GM23338 (cell line): ENCODE measurements around the gene HLCS. TPM values are rescaled to one million over a fixed set of nuclear protein-coding genes. Genes with fewer than 3 reads are reported as not detected.
"Not testable (repeated sequence)": the region's sequence is repeated elsewhere in the genome, so short reads cannot be mapped to it uniquely, and the experiment has no call there.

Experiments
- ATAC-seq: fragments of 200-7000 bp; cut with Tn5 transposase; 3 replicates; pipeline ENCODE4 v1.9.1; 2020
- DNase-seq: peaks from one replicate; pipeline ENCODE4 v3.0.0-alpha.2; 2015; ENCODE audit warnings: low spot score
- H2AFZ ChIP-seq: fragments of 200-600 bp; sonication (generic); 2 replicates; pipeline ENCODE4 v1.8.0; 2016; ENCODE audit warnings: antibody characterized with exemption, mild to moderate bottlenecking, moderate library complexity
- H3F3A ChIP-seq: fragments of 200-600 bp; sonication (generic); replicated peaks from 2 replicates; pipeline ENCODE4 v1.8.0; 2017; ENCODE audit warnings: antibody characterized with exemption, mixed run types, low read depth
- H3K27ac ChIP-seq: fragments of 200-600 bp; sonication (generic); 2 replicates; pipeline ENCODE4 v1.6.1; 2016; ENCODE audit warnings: low read depth
- H3K27me3 ChIP-seq: fragments of 200-600 bp; sonication (generic); 2 replicates; pipeline ENCODE4 v1.8.0; 2016; ENCODE audit warnings: mild to moderate bottlenecking, mixed run types, moderate library complexity; ENCODE audit not compliant: insufficient read depth
- H3K36me3 ChIP-seq: fragments of 200-600 bp; sonication (generic); 2 replicates; pipeline ENCODE4 v1.8.0; 2016; ENCODE audit warnings: mild to moderate bottlenecking; ENCODE audit not compliant: insufficient read depth
- H3K4me1 ChIP-seq: fragments of 200-600 bp; sonication (generic); 2 replicates; pipeline ENCODE4 v1.8.0; 2016; ENCODE audit warnings: mild to moderate bottlenecking, moderate library complexity; ENCODE audit not compliant: insufficient read depth
- H3K4me2 ChIP-seq: fragments of 200-600 bp; sonication (generic); 2 replicates; pipeline ENCODE4 v1.7.1; 2017; ENCODE audit warnings: mixed run types
- H3K4me3 ChIP-seq: fragments of 200-600 bp; sonication (generic); 2 replicates; pipeline ENCODE4 v1.6.1; 2016; ENCODE audit warnings: mixed run types
- H3K79me2 ChIP-seq: fragments of 200-600 bp; sonication (generic); replicated peaks from 2 replicates; pipeline ENCODE4 v1.8.0; 2017; ENCODE audit warnings: mild to moderate bottlenecking; ENCODE audit not compliant: insufficient read depth
- H3K9me2 ChIP-seq: fragments of 200-600 bp; sonication (generic); 2 replicates; pipeline ENCODE4 v1.8.0; 2017; ENCODE audit not compliant: insufficient read depth
- H4K20me1 ChIP-seq: fragments of 200-600 bp; sonication (generic); replicated peaks from 2 replicates; pipeline ENCODE4 v1.8.0; 2017; ENCODE audit warnings: mild to moderate bottlenecking; ENCODE audit not compliant: insufficient read depth
- H3K27ac Mint-ChIP-seq: 2 replicates; pipeline ENCODE4 v1.8.0; 2020; ENCODE audit warnings: inconsistent platforms, mild to moderate bottlenecking, moderate library complexity, mixed read lengths
- H3K27me3 Mint-ChIP-seq: 3 replicates; pipeline ENCODE4 v1.8.0; 2022; ENCODE audit warnings: low read depth, mild to moderate bottlenecking, moderate library complexity, mixed read lengths, inconsistent platforms; ENCODE audit not compliant: insufficient read depth, poor library complexity
- H3K36me3 Mint-ChIP-seq: 3 replicates; pipeline ENCODE4 v1.8.0; 2021; ENCODE audit warnings: low read depth, mild to moderate bottlenecking, inconsistent platforms, moderate library complexity, mixed read lengths
- H3K4me1 Mint-ChIP-seq: 3 replicates; pipeline ENCODE4 v1.8.0; 2020; ENCODE audit warnings: mild to moderate bottlenecking, inconsistent platforms, mixed read lengths
- H3K4me3 Mint-ChIP-seq: 3 replicates; pipeline ENCODE4 v1.8.0; 2021; ENCODE audit warnings: moderate library complexity, mild to moderate bottlenecking, inconsistent platforms, mixed read lengths
- H3K9me3 Mint-ChIP-seq: 3 replicates; pipeline ENCODE4 v1.8.0; 2020; ENCODE audit warnings: moderate library complexity, mild to moderate bottlenecking, inconsistent platforms, mixed read lengths
- CREB1 ChIP-seq: fragments of 250-450 bp; sonication (Bioruptor Pico); IDR thresholded peaks from 2 replicates; pipeline ENCODE4 v1.5.0; 2020; ENCODE audit warnings: low read depth, mild to moderate bottlenecking, moderate library complexity
- CTCF ChIP-seq, 2 experiments: fragments of 200-600 bp in 1 of 2; sonication (generic) in 1 of 2; conservative IDR thresholded peaks; 2 replicates each; pipeline versions ENCODE4 v1.5.1 to v1.6.1; 2016 to 2017; ENCODE audit warnings: antibody characterized with exemption in 2 of 2, low read depth in 2 of 2, mild to moderate bottlenecking in 2 of 2, moderate library complexity in 1 of 2
- ETS1 ChIP-seq: IDR thresholded peaks from 2 replicates; pipeline ENCODE4 v1.6.1; 2016; ENCODE audit warnings: antibody characterized with exemption
- EZH2phosphoT487 ChIP-seq: fragments of 200-600 bp; sonication (generic); IDR thresholded peaks from one replicate; pipeline ENCODE4 v1.8.1; 2018; ENCODE audit warnings: antibody characterized with exemption; ENCODE audit not compliant: unreplicated experiment
- JUNB ChIP-seq: IDR thresholded peaks from one replicate; pipeline ENCODE4 v1.6.1; 2016; ENCODE audit warnings: antibody characterized with exemption; ENCODE audit not compliant: unreplicated experiment
- NANOG ChIP-seq: IDR thresholded peaks from 2 replicates; pipeline ENCODE4 v1.6.1; 2016; ENCODE audit warnings: antibody characterized with exemption, borderline replicate concordance
- POLR2AphosphoS5 ChIP-seq: IDR thresholded peaks from 2 replicates; pipeline ENCODE4 v1.6.1; 2016; ENCODE audit warnings: antibody characterized with exemption, low read depth
- REST ChIP-seq: IDR thresholded peaks from one replicate; pipeline ENCODE4 v1.6.1; 2018; ENCODE audit warnings: antibody characterized with exemption; ENCODE audit not compliant: unreplicated experiment
- STAT1 ChIP-seq: IDR thresholded peaks from one replicate; pipeline ENCODE4 v1.6.1; 2016; ENCODE audit warnings: antibody characterized with exemption; ENCODE audit not compliant: unreplicated experiment
- ZNF114 ChIP-seq: fragments of 250-450 bp; sonication (Bioruptor Pico); IDR thresholded peaks from 2 replicates; pipeline ENCODE4 v1.5.0; 2020; ENCODE audit warnings: mild to moderate bottlenecking, moderate library complexity
- ZNF331 ChIP-seq: fragments of 250-450 bp; sonication (Bioruptor Pico); IDR thresholded peaks from 2 replicates; pipeline ENCODE4 v1.5.0; 2020; ENCODE audit warnings: low read depth, mild to moderate bottlenecking, moderate library complexity
- ZNF462 ChIP-seq: fragments of 250-450 bp; sonication (Bioruptor Pico); IDR thresholded peaks from 2 replicates; pipeline ENCODE4 v1.5.0; 2020; ENCODE audit warnings: mild to moderate bottlenecking, moderate library complexity
- polyA plus RNA-seq: library from polyadenylated mRNA; unstranded; fragments of >200 nt; fragmentation: Nextera tagmentation; extraction: Ambion mirVana; gene quantifications from 2 replicates; pipeline ENCODE4 v1.2.1, GENCODE V29; 2016
- total RNA-seq: library from RNA; depleted of rRNA; stranded (reverse); fragments of >200 nt; shearing (Covaris generic); gene quantifications from 2 replicates; pipeline ENCODE4 v1.2.3, GENCODE V29; 2014

HLCS gene
- total and polyA plus RNA-seq, 2 experiments from 2014 or later, result 6.1 to 14.7 TPM

- peaks cover 7% of the 10 kb centered on the region for H3K27me3 Mint-ChIP-seq
- Histone ChIP-seq H3K4me3 (no peak overlapping the region), H4K20me1 (no peaks in the 10 kb centered on the region), H3K9me2 (no peaks in the 10 kb centered on the region), H3K4me1 (no peaks in the 10 kb centered on the region), H3K79me2 (no peaks in the 10 kb centered on the region), H3K36me3 (no peaks in the 10 kb centered on the region), H2AFZ (no peak overlapping the region), H3K4me2 (no peak overlapping the region), H3K27me3 (no peaks in the 10 kb centered on the region), H3K27ac (no peak overlapping the region), H3F3A (no peaks in the 10 kb centered on the region)
- ATAC-seq, result no peak
- H3K36me3 Mint-ChIP-seq, result peaks cover 14% of the 10 kb centered on the region
- no peaks in the 10 kb centered on the region; the same call in 2 of the 3 replicates for H3K9me3 Mint-ChIP-seq
- no peak overlapping the region for H3K27ac Mint-ChIP-seq
- H3K4me1 Mint-ChIP-seq, result no peaks in the 10 kb centered on the region; the same call in 2 of the 3 replicates
- DNase-seq, result no peak
- H3K4me3 Mint-ChIP-seq, result no peak overlapping the region
- TF ChIP-seq ETS1 (no peak), ZNF331 (no peak), CREB1 (no peak), POLR2AphosphoS5 (no peak), CTCF (conservative IDR thresholded peaks at IDR 0.05; ENCODE audit: low read depth in 2 of 2) (no peak), ZNF462 (CRISPR knock-in tag) (no peak), EZH2phosphoT487 (no peak), REST (no peak), NANOG (no peak), ZNF114 (CRISPR knock-in tag) (no peak), STAT1 (no peak), JUNB (no peak)
Measured at GRCh38 chr21:36955783-36956182, 10.7 kb downstream of the HLCS start.

- H3K4me3 Mint-ChIP-seq, H3F3A ChIP-seq, DNase-seq, ATAC-seq, H2AFZ ChIP-seq, H3K4me3 ChIP-seq, H3K36me3 ChIP-seq, H3K27ac ChIP-seq, H3K27ac Mint-ChIP-seq, H4K20me1 ChIP-seq, H3K36me3 Mint-ChIP-seq, H3K9me3 Mint-ChIP-seq, H3K4me1 ChIP-seq, H3K27me3 ChIP-seq, H3K27me3 Mint-ChIP-seq, H3K4me2 ChIP-seq, H3K9me2 ChIP-seq, H3K79me2 ChIP-seq: not testable (repeated sequence)
- H3K4me1 Mint-ChIP-seq, result peaks cover 14% of the 10 kb centered on the region
Measured at GRCh38 chr21:36952331-36952730, 14.1 kb downstream of the HLCS start.
